Measurements from ENCODE around the gene FAR1.
"Not testable (repeated sequence)": the region's sequence is repeated elsewhere in the genome, so short reads cannot be mapped to it uniquely, and the experiment has no call there.

FAR1 gene

GRCh38 chr11:13720940-13721339 lies 52.5 kb downstream of the FAR1 start:
- TF ChIP-seq CTCF (IDR thresholded peaks at IDR 0.05; ENCODE audit: unreplicated experiment in 3 of 3), result no peak
- Mint-ChIP-seq H3K36me3 (ENCODE audit: low read depth) (peaks cover 50% of the 10 kb centered on the region), H3K4me1 (no peaks in the 10 kb centered on the region), H3K9me3 (no peaks in the 10 kb centered on the region), H3K27ac (no peak overlapping the region), H3K4me3 (no peak overlapping the region), H3K27me3 (ENCODE audit: low read depth) (no peaks in the 10 kb centered on the region)

GRCh38 chr11:13721760-13722159 lies 53.3 kb downstream of the FAR1 start:
- Mint-ChIP-seq H3K9me3 (no peaks in the 10 kb centered on the region), H3K4me3 (no peak overlapping the region), H3K27ac (no peak overlapping the region), H3K4me1 (no peaks in the 10 kb centered on the region), H3K27me3 (ENCODE audit: low read depth) (no peaks in the 10 kb centered on the region), H3K36me3 (ENCODE audit: low read depth) (peaks cover 54% of the 10 kb centered on the region)
- no peak for TF ChIP-seq CTCF (IDR thresholded peaks at IDR 0.05; ENCODE audit: unreplicated experiment in 3 of 3)

GRCh38 chr11:13726456-13726855 lies 58.0 kb downstream of the FAR1 start:
- Mint-ChIP-seq H3K4me1 (no peaks in the 10 kb centered on the region), H3K27ac (no peak overlapping the region), H3K9me3 (no peaks in the 10 kb centered on the region), H3K27me3 (ENCODE audit: low read depth) (no peaks in the 10 kb centered on the region), H3K4me3 (no peak overlapping the region), H3K36me3 (ENCODE audit: low read depth) (peaks cover 52% of the 10 kb centered on the region)
- no peak for TF ChIP-seq CTCF (IDR thresholded peaks at IDR 0.05; ENCODE audit: unreplicated experiment in 3 of 3)

GRCh38 chr11:13728076-13728475 lies 59.6 kb downstream of the FAR1 start:
- Mint-ChIP-seq H3K4me1 (no peaks in the 10 kb centered on the region), H3K27me3 (ENCODE audit: low read depth) (no peaks in the 10 kb centered on the region), H3K27ac (no peak overlapping the region), H3K9me3 (no peaks in the 10 kb centered on the region), H3K4me3 (no peak overlapping the region), H3K36me3 (ENCODE audit: low read depth) (peaks cover 46% of the 10 kb centered on the region)
- TF ChIP-seq CTCF (IDR thresholded peaks at IDR 0.05; ENCODE audit: unreplicated experiment in 3 of 3), result no peak

GRCh38 chr11:13734530-13734929 lies 66.1 kb downstream of the FAR1 start:
- Mint-ChIP-seq H3K4me1 (peaks cover 2% of the 10 kb centered on the region), H3K27ac (no peak overlapping the region), H3K9me3 (no peaks in the 10 kb centered on the region), H3K4me3 (no peak overlapping the region), H3K36me3 (ENCODE audit: low read depth) (peaks cover 5% of the 10 kb centered on the region), H3K27me3 (ENCODE audit: low read depth) (peaks cover 3% of the 10 kb centered on the region)
- no peak for TF ChIP-seq CTCF (IDR thresholded peaks at IDR 0.05; ENCODE audit: unreplicated experiment in 3 of 3)

GRCh38 chr11:13745165-13745564 lies 76.7 kb downstream of the FAR1 start:
- Mint-ChIP-seq H3K27me3 (ENCODE audit: low read depth) (peaks cover 6% of the 10 kb centered on the region), H3K4me3 (no peak overlapping the region), H3K27ac (no peak overlapping the region), H3K36me3 (ENCODE audit: low read depth) (no peaks in the 10 kb centered on the region), H3K4me1 (no peaks in the 10 kb centered on the region), H3K9me3 (peaks cover 6% of the 10 kb centered on the region)
- no peak for TF ChIP-seq CTCF (IDR thresholded peaks at IDR 0.05; ENCODE audit: unreplicated experiment in 3 of 3)

GRCh38 chr11:13753316-13753715 lies 84.8 kb downstream of the FAR1 start:
- H3K4me3 Mint-ChIP-seq; H3K27ac Mint-ChIP-seq; H3K36me3 Mint-ChIP-seq (ENCODE audit: low read depth); H3K27me3 Mint-ChIP-seq (ENCODE audit: low read depth); H3K4me1 Mint-ChIP-seq: not testable (repeated sequence)
- H3K9me3 Mint-ChIP-seq, result peaks cover 13% of the 10 kb centered on the region

Data from nephron (organoid).